Measurements from ENCODE around the gene KCNH5.

KCNH5 gene

GRCh38 chr14:62954165-62954564 lies 91.1 kb downstream of the KCNH5 start:
- TF ChIP-seq POLR2A (IDR thresholded peaks at IDR 0.05; ENCODE audit: low read length) (no peak), GATA1 (IDR thresholded peaks at IDR 0.05; ENCODE audit: low read depth, low read length) (no peak)
- DNase-seq = no peak

- DNase-seq = no peak
- no peak for TF ChIP-seq POLR2A (IDR thresholded peaks at IDR 0.05; ENCODE audit: low read length)
- TF ChIP-seq GATA1 (IDR thresholded peaks at IDR 0.05; ENCODE audit: low read depth, low read length) = no peak
Measured at GRCh38 chr14:62952226-62952625, 93.0 kb downstream of the KCNH5 start.

GRCh38 chr14:62947301-62947700 lies 98.0 kb downstream of the KCNH5 start:
- no peak for TF ChIP-seq GATA1 (IDR thresholded peaks at IDR 0.05; ENCODE audit: low read depth, low read length)
- TF ChIP-seq POLR2A (IDR thresholded peaks at IDR 0.05; ENCODE audit: low read length) = no peak
- DNase-seq = no peak

DNA sequence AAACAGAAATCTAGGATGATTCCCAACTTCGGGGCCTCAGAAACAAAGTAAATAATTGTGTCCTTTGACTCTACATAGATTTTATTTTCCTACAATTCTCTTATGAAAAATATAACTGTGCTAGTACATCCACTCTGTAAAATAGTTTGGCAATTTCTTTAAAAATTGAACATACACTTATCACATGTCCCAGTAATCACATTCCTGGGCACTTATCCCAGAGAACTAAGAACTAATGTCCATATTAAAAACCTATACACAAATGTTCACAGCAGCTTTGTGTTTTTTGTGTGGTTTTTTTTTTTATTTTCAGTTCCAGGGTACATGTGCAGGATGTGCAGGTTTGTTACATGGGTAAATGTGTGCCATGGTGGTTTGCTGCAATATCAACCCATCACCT lies 99.0 kb downstream of the KCNH5 start:
- no peak for DNase-seq
- no peak for TF ChIP-seq GATA1 (IDR thresholded peaks at IDR 0.05; ENCODE audit: low read depth, low read length)
- TF ChIP-seq POLR2A (IDR thresholded peaks at IDR 0.05; ENCODE audit: low read length) = no peak

DNA sequence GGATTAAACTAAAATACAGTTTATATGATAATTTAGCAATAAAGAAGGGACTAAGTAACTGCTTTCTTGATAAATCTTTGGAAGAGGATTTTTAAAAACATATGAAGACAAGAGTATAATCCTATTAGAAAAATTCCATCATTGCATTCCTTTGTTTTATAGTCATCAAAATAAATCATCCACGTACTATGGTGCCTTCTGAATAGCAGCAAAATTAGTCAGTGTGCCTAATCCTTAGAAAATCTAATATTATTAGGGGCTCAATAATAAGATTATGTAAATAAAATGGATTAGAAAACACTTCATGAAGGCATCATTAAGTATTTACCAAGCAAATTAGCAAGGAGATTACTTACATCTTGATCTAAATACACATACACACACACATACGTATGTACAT lies 102.1 kb downstream of the KCNH5 start:
- no peak for TF ChIP-seq GATA1 (IDR thresholded peaks at IDR 0.05; ENCODE audit: low read depth, low read length)
- TF ChIP-seq POLR2A (IDR thresholded peaks at IDR 0.05; ENCODE audit: low read length) = no peak
- no peak for DNase-seq

- no peak for DNase-seq
- TF ChIP-seq POLR2A (IDR thresholded peaks at IDR 0.05; ENCODE audit: low read length) (no peak), GATA1 (IDR thresholded peaks at IDR 0.05; ENCODE audit: low read depth, low read length) (no peak)
Measured at GRCh38 chr14:62939970-62940369, 105.3 kb downstream of the KCNH5 start.

DNA sequence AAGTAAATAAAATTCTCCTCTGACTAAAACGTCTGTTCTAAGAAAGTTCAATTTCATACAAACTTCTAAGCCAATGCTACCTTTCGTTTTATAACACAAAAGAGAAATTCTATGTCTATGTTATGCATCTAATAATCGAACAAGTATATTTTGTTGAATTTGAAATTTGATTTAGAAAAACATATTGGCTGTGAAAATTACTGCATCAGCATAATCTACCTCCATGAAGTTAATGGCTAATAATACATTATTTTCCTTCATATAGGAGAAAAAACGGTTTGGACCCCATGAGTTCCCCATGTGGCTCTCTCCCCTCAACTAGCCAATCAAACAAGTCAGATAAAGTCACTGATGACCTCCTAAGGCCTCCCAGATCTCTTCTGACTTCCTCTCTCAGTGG lies 106.5 kb downstream of the KCNH5 start:
- TF ChIP-seq POLR2A (IDR thresholded peaks at IDR 0.05; ENCODE audit: low read length) (no peak), GATA1 (IDR thresholded peaks at IDR 0.05; ENCODE audit: low read depth, low read length) (no peak)
- no peak for DNase-seq

DNA sequence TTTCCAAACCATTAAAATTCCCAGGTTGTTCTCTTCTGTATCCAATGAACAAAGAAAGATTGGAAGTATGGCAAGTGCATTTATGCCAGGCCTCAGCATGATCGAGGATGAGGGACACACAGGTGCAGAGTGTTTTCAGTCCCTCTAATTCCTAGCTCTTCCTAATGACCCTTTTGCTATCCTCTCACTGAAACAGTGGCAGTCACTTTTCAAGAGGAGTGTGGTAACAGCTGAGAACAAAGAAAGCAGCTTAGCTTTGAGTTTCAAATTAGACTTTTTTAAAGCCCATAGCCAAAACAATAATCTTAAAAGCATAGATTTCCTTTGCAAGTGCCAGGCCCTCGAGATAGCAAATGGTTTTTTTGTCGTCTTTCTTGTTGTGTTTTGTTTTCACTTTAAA lies 110.8 kb downstream of the KCNH5 start:
- no peak for TF ChIP-seq POLR2A (IDR thresholded peaks at IDR 0.05; ENCODE audit: low read length)
- TF ChIP-seq GATA1 (IDR thresholded peaks at IDR 0.05; ENCODE audit: low read depth, low read length) = no peak
- no peak for DNase-seq

GRCh38 chr14:62921466-62921865 lies 123.8 kb downstream of the KCNH5 start:
- no peak for TF ChIP-seq POLR2A (IDR thresholded peaks at IDR 0.05; ENCODE audit: low read length)
- no peak for TF ChIP-seq GATA1 (IDR thresholded peaks at IDR 0.05; ENCODE audit: low read depth, low read length)
- DNase-seq = no peak

GRCh38 chr14:62916551-62916950 lies 128.7 kb downstream of the KCNH5 start:
- no peak for DNase-seq
- no peak for TF ChIP-seq POLR2A (IDR thresholded peaks at IDR 0.05; ENCODE audit: low read length)
- TF ChIP-seq GATA1 (IDR thresholded peaks at IDR 0.05; ENCODE audit: low read depth, low read length) = no peak

DNA sequence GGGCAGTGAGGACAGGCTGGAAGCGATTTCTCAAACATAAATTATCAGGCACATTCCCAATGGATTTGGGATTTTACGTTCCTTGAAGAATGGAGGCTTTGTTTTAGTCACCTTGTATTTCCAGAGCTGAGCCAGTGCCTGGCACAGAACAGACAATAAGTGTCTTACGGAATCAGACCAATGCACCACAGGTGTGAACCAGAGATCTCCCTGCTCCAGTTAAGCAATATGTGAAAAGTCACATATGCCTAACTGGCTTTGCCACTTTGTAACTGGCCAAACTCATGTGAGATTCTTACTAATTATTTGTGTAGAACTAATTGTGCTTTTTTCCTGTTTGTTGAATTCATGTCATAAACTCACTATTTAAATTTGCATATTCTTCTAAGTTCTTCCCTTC lies 130.4 kb downstream of the KCNH5 start:
- TF ChIP-seq GATA1 (IDR thresholded peaks at IDR 0.05; ENCODE audit: low read depth, low read length) (no peak), POLR2A (IDR thresholded peaks at IDR 0.05; ENCODE audit: low read length) (no peak)

GRCh38 chr14:62914025-62914424 lies 131.2 kb downstream of the KCNH5 start:
- TF ChIP-seq GATA1 (IDR thresholded peaks at IDR 0.05; ENCODE audit: low read depth, low read length) (no peak), POLR2A (IDR thresholded peaks at IDR 0.05; ENCODE audit: low read length) (no peak)
- DNase-seq = no peak

More for the DNA sequence above, 130.4 kb downstream of the KCNH5 start:
- no peak for DNase-seq

DNA sequence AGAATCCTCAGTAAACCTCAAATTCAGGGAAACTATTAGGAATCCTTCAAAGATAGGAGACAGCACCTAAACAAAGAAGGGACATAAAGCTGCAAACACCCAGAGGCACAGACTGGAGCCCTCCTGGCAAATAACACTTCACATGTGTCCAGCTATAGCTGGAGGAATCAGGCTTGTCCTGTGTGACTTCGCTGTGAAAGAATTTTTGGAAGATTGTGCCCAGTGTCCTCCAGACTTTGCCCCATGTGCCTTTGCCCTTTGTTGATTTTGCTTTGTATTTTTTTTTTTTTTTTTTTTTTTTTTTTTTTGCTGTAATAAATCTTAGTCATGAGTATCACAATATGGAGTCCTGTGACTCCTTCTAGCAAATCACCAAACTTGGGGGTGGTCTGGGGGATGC lies 136.8 kb downstream of the KCNH5 start:
- no peak for TF ChIP-seq GATA1 (IDR thresholded peaks at IDR 0.05; ENCODE audit: low read depth, low read length)
- no peak for DNase-seq

GRCh38 chr14:62905566-62905965 lies 139.7 kb downstream of the KCNH5 start:
- DNase-seq = no peak
- TF ChIP-seq GATA1 (IDR thresholded peaks at IDR 0.05; ENCODE audit: low read depth, low read length) = no peak
- no peak for TF ChIP-seq POLR2A (IDR thresholded peaks at IDR 0.05; ENCODE audit: low read length)

DNA sequence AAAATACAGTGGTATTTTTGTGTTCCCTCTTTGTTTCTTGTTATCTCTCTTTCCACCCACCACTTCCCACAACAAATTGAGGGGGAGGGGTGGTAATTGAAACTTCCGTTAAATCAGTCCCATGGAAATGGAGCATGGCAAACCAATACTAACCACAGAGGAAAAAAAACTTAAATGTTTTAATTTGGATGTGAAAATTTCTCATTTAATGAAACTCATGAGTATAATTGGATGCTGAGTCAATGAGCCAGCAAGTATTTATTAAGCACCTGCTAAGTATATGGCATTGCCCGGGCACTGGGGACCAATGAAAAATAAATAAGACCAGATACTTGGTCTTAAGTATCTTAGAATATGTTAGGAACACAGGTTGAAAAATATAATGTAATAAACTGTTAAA lies 147.5 kb downstream of the KCNH5 start:
- no peak for TF ChIP-seq POLR2A (IDR thresholded peaks at IDR 0.05; ENCODE audit: low read length)
- TF ChIP-seq GATA1 (IDR thresholded peaks at IDR 0.05; ENCODE audit: low read depth, low read length) = no peak
- DNase-seq = no peak

DNA sequence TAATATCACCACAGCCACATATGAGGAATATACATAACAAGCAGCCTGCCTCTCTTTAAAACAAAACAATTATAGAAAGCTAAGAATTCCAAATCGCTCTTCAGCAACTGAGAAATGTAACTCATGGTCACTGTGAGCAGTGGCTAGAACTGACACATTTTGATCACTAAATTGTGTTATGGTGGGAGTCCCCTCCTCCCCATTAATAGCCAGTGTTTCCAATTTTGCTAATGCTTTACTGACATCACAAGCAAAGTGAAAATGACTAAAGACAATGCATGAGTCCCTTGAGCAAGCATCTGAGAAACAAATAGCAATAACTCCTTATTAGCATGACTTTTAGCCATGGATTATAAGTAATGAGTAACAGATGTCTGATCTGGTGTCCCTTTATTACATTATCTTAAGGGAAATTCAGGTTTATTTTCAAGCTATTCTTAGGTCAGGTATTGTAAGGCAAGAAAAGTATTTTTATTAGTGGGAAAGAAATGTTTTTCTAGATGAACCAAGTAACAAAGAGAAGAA lies 148.3 kb downstream of the KCNH5 start:
- TF ChIP-seq POLR2A (IDR thresholded peaks at IDR 0.05; ENCODE audit: low read length) = no peak
- no peak for TF ChIP-seq GATA1 (IDR thresholded peaks at IDR 0.05; ENCODE audit: low read depth, low read length)
- no peak for DNase-seq

Measured in erythroblast (primary cell).